B cell (primary cell): ENCODE measurements around the gene MTMR8. TPM values are rescaled to one million over a fixed set of nuclear protein-coding genes. Genes with fewer than 3 reads are reported as not detected.

Source experiments
- ATAC-seq: fragments of 200-7000 bp; cut with Tn5 transposase; one replicate; pipeline ENCODE4 v1.10.0; 2021; ENCODE audit warnings: low read depth, mild to moderate bottlenecking, moderate number of reproducible peaks, moderate library complexity
- CTCF ChIA-PET: fragments of 350-600 bp; sonication (Branson Sonifier 250); formaldehyde crosslinking; loops from one replicate; lab custom pipeline; 2021; ENCODE audit warnings: antibody characterized with exemption, inconsistent platforms; lab: Charles Lee
- POLR2A ChIA-PET: fragments of 350-600 bp; sonication (Branson Sonifier 250); formaldehyde crosslinking; loops from one replicate; lab custom pipeline; 2021; ENCODE audit warnings: antibody characterized with exemption; lab: Charles Lee
- DNase-seq: peaks from one replicate; pipeline ENCODE4 v3.0.0; 2013
- H2AFZ ChIP-seq: 2 replicates; pipeline ENCODE4 v1.6.1; 2012; ENCODE audit warnings: mild to moderate bottlenecking, low read depth, low read length; ENCODE audit not compliant: insufficient read depth, poor library complexity, severe bottlenecking
- H3K27ac ChIP-seq, 2 donors: 1 replicate in 1 of 2; 2 replicates in 1 of 2; pipeline ENCODE4 v1.5.1; 2012 to 2013; ENCODE audit warnings: low read length in 2 of 2, mild to moderate bottlenecking in 2 of 2, moderate library complexity in 1 of 2
- H3K27me3 ChIP-seq, 4 experiments: fragments of 200-600 bp in 1 of 4; sonication (generic) in 1 of 4; replicated peaks in 1 of 4; 1 replicate in 2 of 4; 2 replicates in 2 of 4; pipeline versions ENCODE4 v1.6.1 to v1.7.0; 2013 to 2016; ENCODE audit warnings: low read length in 3 of 4, mild to moderate bottlenecking in 2 of 4, mixed read lengths in 1 of 4, moderate library complexity in 1 of 4; ENCODE audit not compliant: insufficient read depth in 4 of 4, control insufficient read depth in 3 of 4; ENCODE audit errors: control extremely low read depth in 1 of 4
- H3K36me3 ChIP-seq, 2 experiments: replicated peaks in 1 of 2; 1 replicate in 1 of 2; 2 replicates in 1 of 2; pipeline versions ENCODE4 v1.6.1 to v1.7.1; 2013; ENCODE audit warnings: low read length in 1 of 2; ENCODE audit not compliant: insufficient read depth in 2 of 2, control insufficient read depth in 1 of 2; ENCODE audit errors: control extremely low read depth in 1 of 2, extremely low read depth in 1 of 2
- H3K4me1 ChIP-seq, 2 donors: fragments of 200-600 bp in 1 of 2; sonication (generic) in 1 of 2; 1 replicate in 1 of 2; 2 replicates in 1 of 2; pipeline versions ENCODE4 v1.5.1 to v1.6.1; 2013 to 2017; ENCODE audit warnings: low read length in 2 of 2; ENCODE audit not compliant: control insufficient read depth in 2 of 2, insufficient read depth in 2 of 2
- H3K4me2 ChIP-seq: replicated peaks from 2 replicates; pipeline ENCODE3; 2012; ENCODE audit warnings: mild to moderate bottlenecking, low read depth, low read length; ENCODE audit not compliant: poor library complexity, severe bottlenecking
- H3K4me3 ChIP-seq, 5 experiments: fragments of 200-600 bp in 1 of 5; sonication (generic) in 1 of 5; 1 replicate in 3 of 5; 2 replicates in 2 of 5; pipeline versions ENCODE4 v1.5.1 to v1.7.0; 2011 to 2016; ENCODE audit warnings: low read length in 4 of 5, mild to moderate bottlenecking in 4 of 5, low read depth in 2 of 5, control low read depth in 1 of 5, moderate library complexity in 1 of 5; ENCODE audit not compliant: insufficient read depth in 1 of 5; ENCODE audit errors: control extremely low read depth in 1 of 5, extremely low read depth in 1 of 5
- H3K79me2 ChIP-seq: fragments of 200-600 bp; sonication (generic); one replicate; pipeline ENCODE4 v1.6.0; 2016; ENCODE audit warnings: low read length; ENCODE audit not compliant: control insufficient read depth, insufficient read depth
- H3K9ac ChIP-seq: fragments of 200-600 bp; sonication (generic); 2 replicates; pipeline ENCODE4 v1.6.1; 2017; ENCODE audit warnings: mild to moderate bottlenecking, low read length, moderate library complexity
- H3K9me3 ChIP-seq, 3 donors: one replicate each; pipeline versions ENCODE4 v1.6.1 to v1.7.1; 2013; ENCODE audit warnings: low read length in 2 of 3; ENCODE audit not compliant: control insufficient read depth in 2 of 3, insufficient read depth in 1 of 3; ENCODE audit errors: control extremely low read depth in 1 of 3
- H4K20me1 ChIP-seq: 2 replicates; pipeline ENCODE4 v1.6.0; 2012; ENCODE audit warnings: mild to moderate bottlenecking, low read length; ENCODE audit not compliant: insufficient read depth, control insufficient read depth, poor library complexity, severe bottlenecking
- H3K27ac Mint-ChIP-seq: one replicate; pipeline ENCODE4 v1.8.0; 2021; ENCODE audit warnings: mixed read lengths
- H3K27me3 Mint-ChIP-seq: one replicate; pipeline ENCODE4 v1.8.0; 2021; ENCODE audit warnings: mixed read lengths
- H3K4me1 Mint-ChIP-seq: one replicate; pipeline ENCODE4 v1.8.0; 2021; ENCODE audit warnings: mixed read lengths
- H3K4me3 Mint-ChIP-seq: one replicate; pipeline ENCODE4 v1.8.0; 2021; ENCODE audit warnings: mixed read lengths
- H3K9me3 Mint-ChIP-seq: one replicate; pipeline ENCODE4 v1.8.0; 2022; ENCODE audit warnings: mixed read lengths; ENCODE audit not compliant: insufficient read depth
- EZH2 ChIP-seq: IDR thresholded peaks from 2 replicates; pipeline ENCODE4 v1.6.1; 2012; ENCODE audit warnings: borderline replicate concordance, low read depth, mild to moderate bottlenecking, moderate library complexity, low read length; ENCODE audit not compliant: insufficient read depth, poor library complexity, severe bottlenecking
- WGBS: methylation state at CpG from one replicate; pipeline ENCODE4 v1.1.5; 2013; ENCODE audit warnings: missing lambda C conversion rate; ENCODE audit not compliant: insufficient coverage; 5-methylcytosine and 5-hydroxymethylcytosine counted together
- intact Hi-C: fragments of 100-400 bp; cut with micrococcal nuclease; formaldehyde crosslinking; loops from one replicate; pipeline ENCODE4 v1.10.0; 2022
- polyA plus RNA-seq: library from polyadenylated mRNA; depleted of rRNA; stranded (reverse); fragments of >200 nt; gene quantifications from 2 replicates; pipeline ENCODE4 v1.2.3, GENCODE V29; 2012
- total RNA-seq, 2 donors: library from RNA; stranded (reverse); fragments of 120-200 nt in 1 of 2; gene quantifications; 1 replicate in 1 of 2; 2 replicates in 1 of 2; pipeline versions ENCODE4 v1.2.3 to v1.2.4, GENCODE V29; 2013 to 2022
- TF ChIP-seq, protein P1 (sequence below): fragments of 200-600 bp; IDR thresholded peaks from one replicate; pipeline ENCODE4 v1.8.0; 2022; ENCODE audit warnings: antibody characterized with exemption, mild to moderate bottlenecking

The MTMR8 gene
- total and polyA plus RNA-seq, 2 donors (not counting 1 experiment from before 2014, with no cell fraction given) = 1.8 to 11.8 TPM

DNA sequence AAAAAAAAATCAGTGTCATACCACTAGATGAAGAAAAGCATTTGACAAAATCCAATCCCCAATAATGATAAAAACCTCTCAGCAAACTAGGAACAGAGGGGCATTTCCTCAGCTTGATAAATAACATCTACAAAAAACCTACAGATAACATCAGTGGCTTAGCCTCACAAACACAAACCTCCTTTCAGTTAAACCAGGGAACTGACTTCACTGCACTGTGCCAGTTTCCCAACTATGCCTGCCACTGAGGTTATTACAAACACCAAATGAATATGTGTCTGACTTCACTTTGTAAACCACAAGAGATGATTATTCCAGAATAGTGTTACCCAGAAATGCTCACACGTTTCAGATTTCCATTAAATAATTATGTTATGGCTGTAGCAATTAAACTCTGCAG lies 15.3 kb downstream of the MTMR8 start:
- intact Hi-C loops = no loop called here

DNA sequence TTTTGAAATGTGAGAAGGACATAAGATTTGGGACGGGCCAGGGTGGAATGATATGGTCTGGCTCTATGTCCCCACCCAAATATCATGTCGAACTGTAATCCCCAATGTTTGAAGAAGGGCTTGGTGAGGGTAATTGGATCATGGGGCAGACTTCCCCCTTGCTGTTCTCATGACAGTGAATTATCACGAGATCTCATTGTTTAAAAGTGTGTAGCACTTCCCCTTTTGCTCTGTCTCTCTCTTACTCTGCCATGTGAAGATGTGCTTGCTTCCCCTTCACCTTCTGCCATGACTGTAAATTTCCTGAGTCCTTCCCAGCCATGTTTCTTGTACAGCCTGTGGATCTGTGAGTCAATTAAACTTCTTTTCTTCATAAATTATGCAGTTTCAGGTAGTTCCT lies 17.5 kb downstream of the MTMR8 start:
- H3K27ac ChIP-seq = no peak overlapping the region
- no peak overlapping the region for H3K4me2 ChIP-seq
- ChIA-PET CTCF (no interaction called here), POLR2A (no interaction called here)
- intact Hi-C loops = no loop called here
- no peak overlapping the region for H3K9ac ChIP-seq
- Mint-ChIP-seq H3K27ac (no peak overlapping the region), H3K9me3 (peaks cover 10% of the 10 kb centered on the region), H3K4me3 (no peak overlapping the region), H3K4me1 (peaks cover 4% of the 10 kb centered on the region), H3K27me3 (no peaks in the 10 kb centered on the region)
- no peaks in the 10 kb centered on the region for H3K27me3 ChIP-seq
- H3K9me3 ChIP-seq = peaks cover 0 to 22% (median 14%) of the 10 kb centered on the region in 3 donors
- no peaks in the 10 kb centered on the region for H3K79me2 ChIP-seq
- no peaks in the 10 kb centered on the region for H3K4me1 ChIP-seq
- ATAC-seq (no peak), DNase-seq (no peak)
- no peak for TF ChIP-seq EZH2
- TF ChIP-seq, protein P1, sequence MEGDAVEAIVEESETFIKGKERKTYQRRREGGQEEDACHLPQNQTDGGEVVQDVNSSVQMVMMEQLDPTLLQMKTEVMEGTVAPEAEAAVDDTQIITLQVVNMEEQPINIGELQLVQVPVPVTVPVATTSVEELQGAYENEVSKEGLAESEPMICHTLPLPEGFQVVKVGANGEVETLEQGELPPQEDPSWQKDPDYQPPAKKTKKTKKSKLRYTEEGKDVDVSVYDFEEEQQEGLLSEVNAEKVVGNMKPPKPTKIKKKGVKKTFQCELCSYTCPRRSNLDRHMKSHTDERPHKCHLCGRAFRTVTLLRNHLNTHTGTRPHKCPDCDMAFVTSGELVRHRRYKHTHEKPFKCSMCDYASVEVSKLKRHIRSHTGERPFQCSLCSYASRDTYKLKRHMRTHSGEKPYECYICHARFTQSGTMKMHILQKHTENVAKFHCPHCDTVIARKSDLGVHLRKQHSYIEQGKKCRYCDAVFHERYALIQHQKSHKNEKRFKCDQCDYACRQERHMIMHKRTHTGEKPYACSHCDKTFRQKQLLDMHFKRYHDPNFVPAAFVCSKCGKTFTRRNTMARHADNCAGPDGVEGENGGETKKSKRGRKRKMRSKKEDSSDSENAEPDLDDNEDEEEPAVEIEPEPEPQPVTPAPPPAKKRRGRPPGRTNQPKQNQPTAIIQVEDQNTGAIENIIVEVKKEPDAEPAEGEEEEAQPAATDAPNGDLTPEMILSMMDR = no peak
- H3K36me3 ChIP-seq = no peaks in the 10 kb centered on the region
- no peak overlapping the region for H3K4me3 ChIP-seq
- no CpG with 5 or more reads among the region's 3 CpGs for WGBS
- H2AFZ ChIP-seq = no peak overlapping the region
- H4K20me1 ChIP-seq = no peaks in the 10 kb centered on the region

More for the DNA sequence above, 15.3 kb downstream of the MTMR8 start:
- Histone ChIP-seq H3K4me1 (no peaks in the 10 kb centered on the region), H3K9me3 (peaks cover 0 to 29% (median 24%) of the 10 kb centered on the region in 3 donors), H3K27me3 (no peaks in the 10 kb centered on the region), H3K4me3 (no peak overlapping the region), H3K4me2 (no peak overlapping the region), H3K36me3 (no peaks in the 10 kb centered on the region), H3K79me2 (no peaks in the 10 kb centered on the region), H2AFZ (no peak overlapping the region), H3K9ac (no peak overlapping the region), H4K20me1 (no peaks in the 10 kb centered on the region), H3K27ac (no peak overlapping the region)
- no peak overlapping the region for H3K4me3 Mint-ChIP-seq
- POLR2A ChIA-PET = no interaction called here
- no CpG with 5 or more reads among the region's 1 CpG for WGBS
- no peaks in the 10 kb centered on the region for H3K4me1 Mint-ChIP-seq
- TF ChIP-seq EZH2 = no peak
- DNase-seq (no peak), ATAC-seq (no peak)
- no peak overlapping the region for H3K27ac Mint-ChIP-seq
- no peaks in the 10 kb centered on the region for H3K27me3 Mint-ChIP-seq
- peaks cover 8% of the 10 kb centered on the region for H3K9me3 Mint-ChIP-seq
- CTCF ChIA-PET = no interaction called here
